ENCODE data around the gene CRLF3.
"Not testable (repeated sequence)": the region's sequence is repeated elsewhere in the genome, so short reads cannot be mapped to it uniquely, and the experiment has no call there.

Gene CRLF3

DNA sequence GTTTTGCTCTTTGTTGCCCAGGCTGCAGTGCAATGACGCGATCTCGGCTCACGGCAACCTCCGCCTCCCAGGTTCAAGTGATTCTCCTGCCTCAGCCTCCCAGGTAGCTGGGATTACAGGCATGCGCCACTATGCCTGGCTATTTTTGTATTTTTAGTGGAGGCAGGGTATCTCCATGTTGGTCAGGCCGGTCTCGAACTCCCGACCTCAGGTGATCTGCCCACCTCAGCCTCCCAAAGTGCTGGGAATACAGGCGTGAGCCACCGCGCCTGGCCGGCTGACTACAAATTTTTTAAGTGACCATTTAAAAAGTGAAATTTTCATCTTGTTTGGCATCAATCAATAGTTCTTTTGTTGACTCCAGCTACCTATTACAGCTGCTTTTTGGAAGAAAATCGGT, 90.3 kb downstream of the CRLF3 start:
- DNase-seq = not testable (repeated sequence)
